Dedifferentiated amniotic fluid mesenchymal stem cell (primary cell): ENCODE results near the gene STOML2.
A peak's percentile ranks its signal among the peaks of the same experiment; 100 is the strongest.
"Not testable (repeated sequence)": the region's sequence is repeated elsewhere in the genome, so short reads cannot be mapped to it uniquely, and the experiment has no call there.

Experiments used
- DNase-seq: peaks from one replicate; pipeline ENCODE4 v3.0.0-alpha.2; 2016; ENCODE audit errors: extremely low spot score

STOML2 gene

GRCh38 chr9:35102769-35103659 is at the start of gene STOML2:
Gene STOML2, minus strand, starts transcription at chr9:35103131. Its CDS starts 37 bp downstream, at chr9:35103094.
- peak; percentile 97 for DNase-seq

- not testable (repeated sequence) for DNase-seq
These were observed 45.1 kb upstream of the STOML2 start for GRCh38 chr9:35147941-35148563.

- DNase-seq: no peak
These were observed 39.1 kb upstream of the STOML2 start for GRCh38 chr9:35142037-35142436.

- DNase-seq: no peak
These were observed 37.2 kb upstream of the STOML2 start for GRCh38 chr9:35140093-35140492.

GRCh38 chr9:35136866-35137265 is 33.9 kb upstream of the STOML2 start:
- no peak for DNase-seq

- no peak for DNase-seq
These were observed 33.1 kb upstream of the STOML2 start for GRCh38 chr9:35135988-35136387.

GRCh38 chr9:35134920-35135319 is 32.0 kb upstream of the STOML2 start:
- no peak for DNase-seq

- DNase-seq: peak; percentile 98
These were observed 14.1 kb upstream of the STOML2 start for GRCh38 chr9:35116898-35117551.

- no peak for DNase-seq
These were observed 13.6 kb upstream of the STOML2 start for GRCh38 chr9:35116539-35116897.

- DNase-seq: peak; percentile 87
These were observed 13.0 kb upstream of the STOML2 start, which contains the start of gene ATOSB for GRCh38 chr9:35115680-35116538. Gene ATOSB, minus strand, starts transcription at chr9:35115862. Its CDS starts 7,588 bp downstream, at chr9:35108274.

GRCh38 chr9:35114840-35115628 is 12.1 kb upstream of the STOML2 start:
- no peak for DNase-seq

GRCh38 chr9:35114113-35114839 is 11.3 kb upstream of the STOML2 start:
- peak; percentile 99 for DNase-seq

GRCh38 chr9:35112257-35113020 is 9.5 kb upstream of the STOML2 start:
- DNase-seq: peak; percentile 56

- DNase-seq: peak; percentile 98
These were observed 8.3 kb upstream of the STOML2 start for GRCh38 chr9:35111001-35111933.

- DNase-seq: no peak
These were observed 7.4 kb upstream of the STOML2 start for GRCh38 chr9:35110327-35110761.

- no peak for DNase-seq
These were observed 6.1 kb upstream of the STOML2 start for GRCh38 chr9:35108946-35109575.

GRCh38 chr9:35108461-35108860 is 5.5 kb upstream of the STOML2 start:
- no peak for DNase-seq
